Measurements from ENCODE around the gene CRYBG1. TPM values are rescaled to one million over a fixed set of nuclear protein-coding genes. Genes with fewer than 3 reads are reported as not detected.

Gene CRYBG1
- total RNA-seq, 1 experiment from 2014 or later: 5.7 TPM

DNA sequence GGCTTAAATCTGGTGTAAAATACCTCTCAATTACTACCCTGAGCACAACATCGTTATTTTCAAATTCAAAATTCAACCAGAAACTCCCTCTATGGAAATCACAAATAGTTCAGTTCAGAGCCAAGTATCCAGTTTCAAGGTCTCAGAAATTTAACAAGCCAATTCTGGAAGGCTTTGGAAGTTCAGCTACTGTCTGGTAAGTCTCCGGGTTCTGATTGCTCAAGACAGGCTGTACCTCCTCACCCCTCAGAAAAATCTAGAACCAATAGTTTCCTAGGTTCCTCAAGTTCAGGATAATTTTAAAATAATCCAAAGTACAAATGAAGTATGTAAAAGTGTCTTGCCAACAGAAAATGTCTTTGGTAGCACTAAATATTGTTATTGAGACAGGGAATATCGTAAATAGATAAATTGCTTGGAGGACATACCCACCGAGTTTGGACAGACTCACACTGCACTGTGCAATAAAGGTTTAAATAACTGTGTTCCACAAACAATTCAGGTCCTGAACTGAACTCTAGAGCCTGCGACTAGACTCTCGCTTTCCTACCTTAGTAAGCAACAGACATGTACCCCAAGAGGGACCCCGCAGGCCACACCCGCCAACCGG, 35.7 kb upstream of the CRYBG1 start:
- Histone ChIP-seq H3K56ac (ENCODE audit: insufficient read length, low read depth, low read length) (no peak overlapping the region), H3K79me1 (ENCODE audit: insufficient read depth, low read depth, low read length, poor library complexity, severe bottlenecking) (peaks cover 7% of the 10 kb centered on the region), H3K79me2 (ENCODE audit: insufficient read depth, low read length) (peaks cover 19% of the 10 kb centered on the region; the same call in 1 of the 2 replicates), H3K23ac (ENCODE audit: insufficient read length, low read depth, low read length) (no peak overlapping the region), H4K91ac (ENCODE audit: insufficient read length, low read depth, low read length) (no peak overlapping the region), H3T11ph (ENCODE audit: low read length) (no peak overlapping the region), H3K4me2 (ENCODE audit: insufficient read depth, insufficient read length, low read length) (peak overlapping the region; percentile 75), H3K14ac (ENCODE audit: insufficient read depth, low read length) (peak overlapping the region; percentile 93; the same call in 1 of the 2 replicates), H2BK120ac (ENCODE audit: low read depth, low read length, poor library complexity, severe bottlenecking) (no peak overlapping the region), H2BK12ac (ENCODE audit: insufficient read length, low read depth, low read length) (no peak overlapping the region), H2BK20ac (ENCODE audit: low read depth, low read length, poor library complexity, severe bottlenecking) (no peak overlapping the region), H3K9me3 (ENCODE audit: control insufficient read depth, low read depth, low read length) (no peaks in the 10 kb centered on the region), H3K4me1 (ENCODE audit: insufficient read depth, low read length) (no peaks in the 10 kb centered on the region), H3K9ac (ENCODE audit: extremely low read depth, insufficient read length, low read length) (peak overlapping the region; percentile 72), H3K18ac (ENCODE audit: insufficient read length, low read depth, low read length) (peak overlapping the region; percentile 83), H4K8ac (replicated peaks; ENCODE audit: insufficient read length, low read depth, low read length) (no peak overlapping the region), H4K5ac (ENCODE audit: insufficient read length, low read depth, low read length) (no peak overlapping the region), H3K4ac (ENCODE audit: low read depth, low read length) (no peak overlapping the region), H2BK5ac (ENCODE audit: insufficient read length, low read length) (no peak overlapping the region), H3K27ac (ENCODE audit: insufficient read length, low read depth, low read length) (peak overlapping the region; percentile 62), H4K20me1 (ENCODE audit: control insufficient read depth, insufficient read depth, insufficient read length) (no peaks in the 10 kb centered on the region), H3K27me3 (ENCODE audit: insufficient read depth, low read length) (no peaks in the 10 kb centered on the region), H2AFZ (ENCODE audit: low read length) (no peak overlapping the region), H2AK5ac (ENCODE audit: insufficient read length, low read length) (no peak overlapping the region), H2BK15ac (ENCODE audit: low read depth, low read length) (no peak overlapping the region), H3K23me2 (ENCODE audit: insufficient read length, low read depth, low read length, poor library complexity, severe bottlenecking) (no peaks in the 10 kb centered on the region)
- WGBS (ENCODE audit: extremely low coverage, insufficient read length, low lambda C conversion rate): no CpG with 5 or more reads among the region's 9 CpGs
- Mint-ChIP-seq H3K36me3 (ENCODE audit: insufficient read depth in 1 of 3, low read depth in 3 of 3) (peaks cover 0 to 10% (median 6%) of the 10 kb centered on the region in 3 experiments; a peak in 4 of 7 replicates), H3K27me3 (ENCODE audit: low read depth) (peaks cover 9% of the 10 kb centered on the region), H3K9me3 (no peaks in the 10 kb centered on the region), H3K4me1 (peaks cover 23 to 24% of the 10 kb centered on the region in 2 experiments), H3K4me3 (peak overlapping the region; percentile 93), H3K27ac (peak overlapping the region; percentile 90 to 97 (median 91))
- DNase-seq: no peak
- TF ChIP-seq, protein P1, sequence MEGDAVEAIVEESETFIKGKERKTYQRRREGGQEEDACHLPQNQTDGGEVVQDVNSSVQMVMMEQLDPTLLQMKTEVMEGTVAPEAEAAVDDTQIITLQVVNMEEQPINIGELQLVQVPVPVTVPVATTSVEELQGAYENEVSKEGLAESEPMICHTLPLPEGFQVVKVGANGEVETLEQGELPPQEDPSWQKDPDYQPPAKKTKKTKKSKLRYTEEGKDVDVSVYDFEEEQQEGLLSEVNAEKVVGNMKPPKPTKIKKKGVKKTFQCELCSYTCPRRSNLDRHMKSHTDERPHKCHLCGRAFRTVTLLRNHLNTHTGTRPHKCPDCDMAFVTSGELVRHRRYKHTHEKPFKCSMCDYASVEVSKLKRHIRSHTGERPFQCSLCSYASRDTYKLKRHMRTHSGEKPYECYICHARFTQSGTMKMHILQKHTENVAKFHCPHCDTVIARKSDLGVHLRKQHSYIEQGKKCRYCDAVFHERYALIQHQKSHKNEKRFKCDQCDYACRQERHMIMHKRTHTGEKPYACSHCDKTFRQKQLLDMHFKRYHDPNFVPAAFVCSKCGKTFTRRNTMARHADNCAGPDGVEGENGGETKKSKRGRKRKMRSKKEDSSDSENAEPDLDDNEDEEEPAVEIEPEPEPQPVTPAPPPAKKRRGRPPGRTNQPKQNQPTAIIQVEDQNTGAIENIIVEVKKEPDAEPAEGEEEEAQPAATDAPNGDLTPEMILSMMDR (conservative IDR thresholded peaks at IDR 0.05): no peak
